Adrenal gland (tissue), 5 donors: ENCODE measurements around the gene AUTS2.

ENCODE experiments used
- CTCF ChIP-seq, 6 experiments: fragments of 450-650 bp in 4 of 6; fragments of 200-600 bp in 2 of 6; sonication (generic) in 1 of 6; IDR thresholded peaks; 1 replicate in 5 of 6; 2 replicates in 1 of 6; pipeline versions ENCODE4 v1.5.1 to v1.8.0; 2016 to 2021; ENCODE audit warnings: antibody characterized with exemption in 6 of 6, mild to moderate bottlenecking in 2 of 6, moderate library complexity in 1 of 6
- POLR2A ChIP-seq, 2 donors: fragments of 450-650 bp; IDR thresholded peaks; one replicate each; pipeline ENCODE4 v1.6.1; 2017; ENCODE audit warnings: antibody characterized with exemption in 2 of 2, mild to moderate bottlenecking in 2 of 2, moderate library complexity in 1 of 2
- donor health status: DM: no; HTN: no; CAD: no.

GRCh38 chr7:70590126-70590854 lies 992.0 kb downstream of the AUTS2 start:
- TF ChIP-seq CTCF (IDR thresholded peaks at IDR 0.05) = no peak
- TF ChIP-seq POLR2A (IDR thresholded peaks at IDR 0.05) = no peak
